Right renal cortex interstitium (tissue), 3 donors: ENCODE data around the gene KRTAP10-4. TPM values are rescaled to one million over a fixed set of nuclear protein-coding genes. Genes with fewer than 3 reads are reported as not detected.
"Not testable (repeated sequence)": the region's sequence is repeated elsewhere in the genome, so short reads cannot be mapped to it uniquely, and the experiment has no call there.

Source experiments
- DNase-seq, 3 donors: peaks; one replicate each; pipeline ENCODE4 v3.0.0-alpha.2; 2013; ENCODE audit warnings: low read depth in 3 of 3, low spot score in 2 of 3
- polyA plus RNA-seq, 3 donors: library from polyadenylated mRNA; unstranded; fragments of 120-200 nt; gene quantifications; one replicate each; pipeline ENCODE4 v1.2.1, GENCODE V29; 2013; ENCODE audit not compliant: insufficient read length in 3 of 3

KRTAP10-4 gene
- polyA plus RNA-seq, 3 donors = not detected

DNA sequence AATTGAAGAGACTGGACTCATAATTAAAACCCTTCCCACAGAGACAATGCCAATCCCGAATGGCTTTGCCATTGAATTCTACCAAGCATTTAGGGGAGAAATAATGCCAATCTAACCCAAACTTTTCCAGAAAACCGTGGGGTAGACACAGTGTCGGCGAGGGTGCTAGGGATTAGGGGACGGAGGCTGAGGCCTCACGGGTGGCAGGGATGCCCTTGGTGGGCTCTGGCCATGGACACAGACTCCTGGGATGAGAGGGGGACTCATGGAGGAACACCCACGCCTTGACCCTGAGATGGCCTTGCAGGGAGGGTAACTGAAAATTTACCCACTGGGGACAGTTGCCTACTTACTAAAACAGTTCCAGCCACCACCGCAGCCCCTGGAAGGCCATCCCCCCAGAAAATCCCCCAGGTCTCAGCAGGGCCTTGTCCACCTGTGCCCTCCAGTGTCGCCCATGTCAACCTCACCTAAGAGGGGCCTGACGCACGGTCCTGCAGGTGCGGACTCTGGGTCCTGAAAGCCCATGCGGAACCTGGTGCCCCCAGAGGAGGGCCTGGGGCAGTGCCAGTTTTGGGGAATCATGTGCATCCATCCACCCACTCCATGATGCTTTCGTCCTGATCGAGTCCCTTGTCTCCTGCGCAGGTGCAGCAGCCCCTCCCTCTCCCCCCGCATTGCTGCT, 5.0 kb downstream of the KRTAP10-4 start:
- DNase-seq = no peak

DNA sequence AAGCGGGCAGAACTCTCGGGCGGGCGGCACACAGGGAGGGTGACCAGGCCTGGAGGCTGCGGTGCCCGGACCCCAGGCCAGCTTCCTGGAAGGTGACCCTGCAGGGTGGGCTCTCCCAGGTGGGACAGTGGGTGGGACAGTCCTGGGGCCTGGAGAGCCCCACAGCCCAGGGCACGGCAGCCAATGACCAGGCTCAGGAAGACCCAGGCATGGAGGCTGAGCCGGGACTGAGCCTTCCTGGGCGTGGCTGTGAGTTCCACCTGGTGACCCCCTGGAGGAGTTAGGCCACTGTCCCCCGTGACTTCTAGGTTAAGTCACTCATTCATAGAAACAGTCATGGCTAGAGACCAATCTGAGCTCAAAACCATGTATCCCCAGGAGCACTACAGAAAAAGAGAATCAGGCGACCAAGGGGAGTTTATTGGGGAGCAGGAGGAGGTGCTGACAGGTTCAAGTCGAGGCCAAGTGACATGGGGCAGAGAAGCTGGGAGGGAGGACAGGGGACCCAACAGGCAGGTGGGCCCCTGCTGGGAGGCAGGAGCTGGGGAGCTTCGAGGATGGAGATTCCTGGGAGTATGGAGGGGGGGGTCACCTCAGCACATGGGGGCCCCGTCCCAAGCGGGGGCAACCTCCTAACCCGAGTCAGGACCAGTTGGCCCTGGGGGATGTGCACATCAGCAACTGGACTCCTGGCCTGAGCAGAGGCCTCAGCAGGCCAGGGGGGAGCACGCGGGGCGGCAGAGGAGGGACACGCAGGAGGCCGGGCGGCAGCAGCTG, 5.7 kb downstream of the KRTAP10-4 start:
- DNase-seq = no peak

DNA sequence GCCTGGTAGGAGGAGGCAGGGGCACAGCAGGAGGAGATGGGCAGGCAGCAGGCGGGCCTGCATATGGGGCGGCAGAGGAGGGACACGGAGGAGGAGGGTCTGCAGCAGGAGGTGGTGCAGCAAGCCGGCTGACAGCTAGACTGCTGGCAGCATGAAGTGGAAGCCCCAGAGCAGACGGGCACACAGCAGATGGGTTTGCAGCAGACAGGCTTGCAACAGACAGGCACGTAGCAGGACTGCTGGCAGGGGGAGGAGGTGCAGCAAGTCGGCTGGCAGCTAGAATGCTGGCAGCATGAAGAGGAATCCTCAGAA, 6.3 kb downstream of the KRTAP10-4 start:
- DNase-seq = no peak

DNA sequence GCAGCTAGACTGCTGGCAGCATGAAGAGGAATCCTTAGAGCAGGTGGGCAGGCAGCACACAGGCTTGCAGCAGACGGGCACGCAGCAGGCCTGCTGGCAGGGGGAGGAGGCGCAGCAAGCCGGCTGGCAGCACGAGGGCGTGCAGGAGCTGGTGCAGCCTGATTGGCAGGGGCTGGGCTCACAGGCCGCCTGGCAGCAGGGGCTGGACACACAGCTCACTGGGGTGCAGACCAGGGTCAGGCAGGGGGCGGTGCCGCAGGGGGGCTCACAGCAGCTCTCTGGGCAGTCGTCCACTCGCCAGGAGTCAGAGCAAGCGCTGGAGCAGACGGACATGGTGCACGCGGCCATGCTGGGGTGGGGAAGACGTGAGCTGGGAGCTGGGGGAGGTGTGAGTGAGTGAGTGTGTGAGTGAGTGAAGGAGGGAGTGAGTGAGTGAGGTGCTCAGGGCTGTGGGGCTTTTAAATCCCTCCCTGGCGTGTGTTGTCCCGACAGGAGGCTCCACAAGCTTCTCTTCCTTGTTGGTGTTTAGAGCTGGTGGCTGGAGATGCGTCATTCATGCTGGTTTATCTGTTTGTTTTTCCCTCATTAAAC, 6.8 kb downstream of the KRTAP10-4 start, which contains the start of gene KRTAP10-5:
Gene KRTAP10-5, minus strand, starts transcription at position 374 of the 591 bp plus-strand sequence. Its CDS starts 26 bp downstream, at position 348.
- not testable (repeated sequence) for DNase-seq

DNA sequence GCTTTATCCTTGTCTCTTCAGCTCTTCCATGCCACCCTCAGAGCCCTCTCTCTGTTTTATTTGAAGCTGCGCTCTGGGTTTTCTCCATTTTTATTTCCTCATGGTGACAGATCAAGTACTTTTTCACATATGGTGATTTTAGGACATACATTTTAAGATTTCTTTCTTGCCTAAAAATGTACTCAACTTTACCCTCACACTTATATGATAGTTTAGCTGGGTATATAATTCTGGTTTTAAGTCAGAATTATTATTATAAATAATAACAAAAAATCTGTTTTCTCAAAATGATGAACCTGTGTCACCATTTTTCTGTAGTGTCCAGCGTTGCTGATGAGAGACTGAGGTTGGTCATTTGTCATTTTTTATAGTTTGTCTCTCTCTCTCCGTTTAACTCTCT, 7.6 kb downstream of the KRTAP10-4 start:
- DNase-seq = no peak

DNA sequence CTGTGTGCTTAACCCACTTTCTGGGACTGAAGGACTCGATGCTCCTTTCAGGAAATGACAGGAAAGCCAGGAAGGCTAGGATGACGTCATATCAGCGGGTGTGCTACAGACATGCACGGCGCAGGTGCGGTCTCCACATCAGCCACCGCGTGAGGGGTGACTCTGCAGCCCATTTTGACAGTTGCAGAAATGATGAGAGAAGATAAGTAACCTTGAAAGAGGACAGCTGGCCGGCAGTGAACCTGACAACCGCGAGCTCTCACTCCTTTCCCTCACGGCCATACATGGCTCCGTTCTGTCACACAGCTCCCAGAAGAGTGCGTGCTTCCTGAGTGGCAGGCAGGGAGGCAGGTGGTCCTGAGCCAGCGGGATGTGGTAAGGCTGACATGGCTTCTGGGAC, 8.5 kb downstream of the KRTAP10-4 start:
- DNase-seq = no peak

DNA sequence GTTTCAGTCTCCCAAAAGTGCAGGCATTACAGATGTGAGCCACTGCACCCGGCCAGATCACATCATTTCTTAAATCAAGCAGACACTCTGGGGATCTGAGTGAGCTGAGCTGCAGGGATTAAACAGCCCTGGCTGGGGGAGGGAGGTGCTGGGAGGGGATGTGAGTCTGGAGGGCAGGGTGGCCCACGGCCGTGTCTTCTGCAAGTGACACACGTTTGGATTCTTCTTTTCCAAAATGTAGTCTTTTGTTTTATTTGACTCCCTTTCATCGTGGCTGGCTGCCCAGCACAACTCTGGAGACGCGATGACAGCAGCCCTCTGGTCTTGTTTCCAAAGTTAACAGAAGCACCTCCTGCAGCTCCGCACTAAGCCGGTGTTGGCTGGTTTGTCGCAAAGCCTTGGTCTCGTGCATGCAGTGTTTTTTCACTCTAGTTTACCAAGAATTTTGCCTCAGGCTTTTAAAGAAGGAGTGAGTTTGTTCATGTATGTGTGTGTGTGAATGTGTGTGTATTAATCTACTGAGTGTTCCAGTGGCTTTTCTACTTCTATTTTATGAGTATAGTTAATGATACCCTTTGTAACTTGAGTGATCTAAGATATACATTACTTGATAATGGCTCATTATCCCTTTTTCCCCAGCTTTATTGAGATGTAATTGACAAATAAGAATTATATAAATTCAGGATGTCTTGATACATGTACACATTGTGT, 9.7 kb downstream of the KRTAP10-4 start:
- no peak for DNase-seq

DNA sequence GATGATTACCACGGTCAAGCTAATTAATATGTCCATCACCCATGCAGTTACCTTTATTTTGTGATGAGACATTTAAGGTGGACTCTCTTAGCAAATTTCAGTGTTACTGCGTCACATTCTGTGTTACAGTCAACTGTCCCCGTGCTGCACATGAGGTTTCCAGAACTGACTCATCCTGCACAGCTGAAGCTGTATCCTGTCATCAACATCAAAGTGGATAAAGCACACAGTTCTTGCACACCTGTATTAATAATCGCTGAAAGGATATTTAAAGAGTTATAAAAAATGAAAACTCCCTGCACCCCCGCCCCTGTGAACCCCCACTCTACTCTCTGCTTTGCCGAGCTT, 10.2 kb downstream of the KRTAP10-4 start:
- DNase-seq = no peak

DNA sequence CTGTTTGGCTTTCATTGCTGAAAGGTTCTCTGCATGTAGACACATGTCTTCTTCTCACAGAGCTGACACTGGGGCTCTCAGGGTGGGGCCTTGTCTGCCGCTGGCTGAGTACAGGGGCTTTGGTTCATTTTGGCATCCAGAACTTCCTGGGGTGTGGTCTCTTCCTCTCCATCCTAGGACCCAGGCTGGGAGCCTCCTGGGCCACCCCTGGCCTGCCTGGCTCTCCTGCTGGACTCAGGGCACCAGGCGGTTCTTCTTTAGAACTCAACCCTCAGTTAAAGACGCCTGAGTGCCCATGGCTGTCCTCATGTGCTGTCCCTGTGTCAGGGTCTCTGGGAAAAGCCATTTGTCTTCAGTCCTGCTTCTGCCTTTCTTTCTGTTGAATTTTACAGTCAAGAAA, 12.4 kb downstream of the KRTAP10-4 start:
- DNase-seq = no peak

DNA sequence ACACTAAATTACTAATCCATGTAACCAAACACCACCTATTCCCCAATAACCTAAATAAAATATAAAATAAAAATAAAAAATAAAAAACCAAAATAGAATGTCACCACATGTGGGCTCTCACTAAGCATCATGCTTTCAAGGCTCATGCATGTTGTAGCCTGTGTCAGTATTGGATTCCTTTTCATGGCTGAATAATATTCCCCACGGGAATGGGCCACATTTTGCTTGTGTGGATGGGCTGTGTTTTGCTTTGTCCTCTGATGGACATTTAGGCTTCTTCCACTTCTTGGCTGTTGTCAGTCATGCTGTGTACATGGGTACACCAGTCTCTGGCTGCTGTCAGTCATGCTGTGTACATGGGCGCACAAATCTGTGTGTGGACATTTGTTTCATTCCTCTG, 15.6 kb downstream of the KRTAP10-4 start:
- no peak for DNase-seq

DNA sequence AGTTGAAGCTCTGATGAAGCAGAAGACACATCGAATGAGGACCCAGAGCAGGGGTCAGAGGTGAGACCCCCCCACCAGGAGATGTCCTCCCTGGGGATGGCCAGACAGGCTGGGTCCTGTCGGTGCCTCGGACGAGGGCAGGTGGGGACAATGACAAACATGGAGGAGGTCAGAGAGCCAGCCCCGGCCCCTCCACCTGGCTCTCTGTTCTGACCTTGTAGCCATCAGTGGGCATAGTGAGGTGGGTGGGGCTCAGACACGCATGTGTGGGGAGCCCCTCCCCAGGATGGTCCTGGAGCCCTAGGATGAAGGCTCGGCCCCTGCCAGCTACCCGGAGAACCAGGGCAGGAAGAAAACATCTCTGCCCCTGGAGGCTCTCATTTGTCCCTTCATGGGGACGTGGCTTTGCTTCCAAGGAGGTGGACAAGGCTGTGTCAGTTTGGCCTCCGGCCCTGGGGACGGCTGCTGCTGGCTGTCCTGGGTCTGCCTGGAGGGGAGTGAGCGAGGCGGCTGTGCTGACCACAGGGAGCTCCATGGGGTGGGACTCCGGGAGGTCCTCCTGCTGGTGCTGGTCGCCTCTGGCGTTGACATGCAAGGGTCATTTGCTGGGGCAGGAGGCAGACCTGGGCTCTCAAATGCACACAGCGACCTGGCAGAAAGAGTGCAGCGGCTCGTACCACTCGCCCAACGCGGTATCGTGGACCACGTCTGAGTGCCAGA, 16.2 kb downstream of the KRTAP10-4 start:
- no peak for DNase-seq

DNA sequence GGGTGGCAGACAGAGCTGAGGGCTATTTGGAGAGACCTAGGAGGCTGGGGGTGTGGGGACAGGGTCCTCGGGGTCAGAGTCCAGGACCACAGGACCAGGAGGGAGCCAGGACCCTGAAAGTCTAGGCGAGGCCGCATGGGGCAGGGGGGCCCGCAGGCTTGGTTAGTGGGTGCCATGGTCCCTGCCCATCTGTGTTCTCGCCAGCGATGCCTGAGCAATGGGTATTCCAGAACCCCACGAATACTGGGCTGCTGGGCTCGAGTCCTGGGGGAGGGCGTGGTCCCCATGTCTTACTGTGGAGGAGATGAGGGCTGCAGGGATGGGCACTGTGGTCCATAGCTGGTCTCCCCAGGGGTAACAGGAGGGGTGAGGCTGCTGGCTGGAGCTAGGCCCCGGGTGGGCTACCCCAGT, 16.8 kb downstream of the KRTAP10-4 start:
- no peak for DNase-seq

DNA sequence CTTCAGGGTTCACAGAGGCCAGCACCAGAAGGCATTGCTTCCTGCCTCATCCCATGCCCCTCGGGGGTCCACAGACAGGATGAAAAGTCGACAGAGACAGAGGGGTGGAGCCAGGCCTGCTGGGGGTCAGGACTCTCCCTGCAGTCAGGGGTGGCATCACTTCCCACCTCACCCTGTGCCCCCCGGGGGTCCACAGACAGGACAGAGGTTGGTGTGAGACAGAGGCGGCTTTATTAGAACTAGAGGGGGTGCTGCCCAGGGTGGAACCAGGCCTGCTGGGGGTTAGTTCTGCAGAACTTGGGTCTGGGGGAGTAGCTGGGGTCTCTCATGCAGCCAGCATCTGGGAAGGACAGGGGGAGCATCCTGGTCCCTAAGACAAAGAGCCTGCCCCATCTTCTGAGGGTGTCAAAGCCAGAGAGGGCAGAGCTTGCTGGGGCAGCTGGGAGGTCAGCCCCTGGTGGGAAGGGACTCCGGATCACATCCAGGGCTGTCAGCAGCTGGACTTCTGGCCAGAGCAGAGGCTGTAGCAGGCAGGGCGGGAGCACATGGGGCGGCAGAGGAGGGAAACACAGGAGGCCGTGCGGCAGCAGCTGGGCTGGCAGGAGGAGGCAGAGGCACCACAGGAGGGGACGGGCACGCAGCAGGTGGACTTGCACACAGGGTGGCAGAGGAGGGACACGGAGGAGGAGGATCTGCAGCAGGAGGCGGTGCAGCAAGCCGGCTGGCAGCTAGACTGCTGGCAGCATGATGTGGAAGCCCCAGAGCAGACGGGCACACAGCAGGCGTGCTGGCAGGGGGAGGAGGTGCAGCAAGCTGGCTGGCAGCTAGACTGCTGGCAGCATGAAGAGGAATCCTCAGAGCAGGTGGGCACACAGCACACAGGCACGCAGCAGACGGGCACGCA, 17.6 kb downstream of the KRTAP10-4 start:
- DNase-seq = not testable (repeated sequence)

DNA sequence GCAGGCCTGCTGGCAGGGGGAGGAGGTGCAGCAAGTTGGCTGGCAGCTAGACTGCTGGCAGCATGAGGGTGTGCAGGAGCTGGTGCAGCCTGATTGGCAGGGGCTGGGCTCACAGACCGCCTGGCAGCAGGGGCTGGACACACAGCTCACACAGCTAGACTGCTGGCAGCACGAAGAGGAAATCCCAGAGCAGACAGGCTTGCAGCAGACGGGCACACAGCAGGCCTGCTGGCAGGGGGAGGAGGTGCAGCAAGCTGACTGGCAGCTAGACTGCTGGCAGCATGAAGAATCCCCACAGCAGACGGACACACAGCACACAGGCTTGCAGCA, 18.2 kb downstream of the KRTAP10-4 start:
- not testable (repeated sequence) for DNase-seq

DNA sequence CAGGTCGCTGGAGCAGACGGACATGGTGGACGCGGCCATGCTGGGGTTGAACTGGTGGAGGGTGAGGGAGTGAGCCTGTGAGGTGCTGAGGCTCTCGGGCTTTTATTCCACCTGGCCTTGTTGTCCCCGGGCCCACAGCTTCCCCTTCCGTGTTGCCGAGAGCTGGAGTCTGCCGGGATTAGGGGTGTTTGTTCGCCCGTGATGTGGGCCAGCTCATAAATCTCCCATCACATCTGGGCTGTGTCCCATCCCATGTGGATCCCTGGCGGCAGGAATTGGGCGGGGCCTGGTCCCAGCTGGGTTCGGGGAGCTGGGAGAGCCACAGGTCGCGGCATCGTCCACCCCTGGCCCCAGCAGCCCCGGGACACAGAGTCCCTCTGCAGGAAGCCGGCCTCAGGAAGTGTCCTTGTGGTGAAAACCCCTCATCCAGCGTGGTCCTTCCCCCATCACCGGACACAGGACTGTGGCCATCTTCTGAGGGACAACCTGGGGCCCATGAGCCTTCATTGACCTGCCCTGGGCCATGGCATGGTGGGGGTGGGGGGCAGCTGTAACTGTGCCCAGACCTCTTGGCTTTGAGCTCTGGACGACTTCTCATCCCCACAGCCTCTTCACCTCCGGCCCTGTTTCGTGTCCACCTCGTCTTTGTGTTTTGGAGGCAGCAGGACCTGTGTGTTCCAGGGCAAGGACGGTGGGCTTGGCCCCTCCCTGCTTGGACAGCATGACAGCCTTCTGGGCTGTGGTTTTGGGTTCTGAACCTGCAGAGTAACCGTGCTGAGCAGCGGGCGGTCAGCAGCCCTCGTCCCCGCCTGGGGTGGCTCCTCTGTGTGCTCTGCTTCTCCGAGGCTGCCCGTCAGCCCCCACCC, 19.1 kb downstream of the KRTAP10-4 start, which contains the start of gene KRTAP10-6:
Gene KRTAP10-6, minus strand, starts transcription at position 60 of the 866 bp plus-strand sequence. Its CDS starts 21 bp downstream, at position 39.
- DNase-seq = no peak

DNA sequence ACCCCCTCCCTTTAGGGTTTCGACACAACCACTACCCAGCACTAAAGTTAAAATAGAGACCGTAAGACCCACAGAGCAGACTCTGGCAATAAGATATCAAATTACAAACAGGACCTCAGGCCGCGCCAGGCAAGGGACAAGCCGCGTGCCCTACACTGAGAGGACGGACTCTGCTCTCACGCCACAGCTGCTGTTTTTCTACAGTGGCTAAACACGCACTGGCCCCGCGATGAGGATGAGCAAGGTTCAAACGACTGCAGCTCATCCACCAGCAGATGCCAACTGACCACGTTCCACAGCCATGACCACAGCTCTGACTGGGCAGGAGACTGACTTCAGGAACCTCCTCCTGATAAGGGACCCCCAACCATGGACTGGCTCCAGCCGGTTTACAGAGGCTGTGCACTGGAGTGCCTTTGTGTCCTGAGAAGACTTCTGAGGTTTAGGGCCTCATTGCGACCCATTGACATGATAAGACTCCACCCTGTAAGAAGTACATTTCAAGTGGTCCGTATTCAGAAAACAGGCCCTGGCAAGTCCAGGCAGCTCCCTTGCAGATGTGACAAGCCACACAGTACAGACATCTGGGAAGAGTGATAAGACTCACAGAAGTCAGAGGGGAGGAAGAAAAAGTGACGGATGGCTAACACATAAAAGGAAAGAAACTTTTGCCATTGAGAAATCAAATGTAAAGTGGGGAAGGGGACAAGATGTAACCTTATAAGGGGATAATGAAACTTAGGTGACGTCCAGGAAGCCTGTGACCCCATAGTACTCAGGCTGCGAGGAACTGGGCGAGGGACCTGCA, 20.3 kb downstream of the KRTAP10-4 start:
- no peak for DNase-seq

DNA sequence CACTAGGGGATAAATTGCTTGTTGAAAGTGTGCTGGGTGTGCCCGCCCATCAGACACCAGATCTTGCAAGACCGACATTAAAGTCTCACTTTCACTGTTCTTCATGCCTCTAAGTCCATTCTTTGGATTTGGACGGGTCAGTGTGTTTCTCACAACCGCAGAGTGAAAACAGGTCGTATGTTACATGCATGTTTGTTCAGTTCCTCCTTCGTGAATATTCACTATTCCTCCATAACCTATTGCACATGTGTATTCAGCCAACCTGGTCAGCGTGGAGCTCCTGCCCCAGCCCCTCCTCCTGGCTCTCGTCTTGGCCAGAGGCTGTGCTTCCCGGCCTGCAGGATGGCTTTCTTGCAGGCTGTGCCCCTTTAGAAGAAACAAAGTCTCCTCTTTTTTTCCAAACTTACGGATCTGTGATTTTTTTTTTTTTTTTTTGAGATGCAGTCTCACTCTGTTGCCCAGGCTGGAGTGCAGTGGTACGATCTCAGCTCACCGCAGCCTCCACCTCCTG, 20.9 kb downstream of the KRTAP10-4 start:
- no peak for DNase-seq

DNA sequence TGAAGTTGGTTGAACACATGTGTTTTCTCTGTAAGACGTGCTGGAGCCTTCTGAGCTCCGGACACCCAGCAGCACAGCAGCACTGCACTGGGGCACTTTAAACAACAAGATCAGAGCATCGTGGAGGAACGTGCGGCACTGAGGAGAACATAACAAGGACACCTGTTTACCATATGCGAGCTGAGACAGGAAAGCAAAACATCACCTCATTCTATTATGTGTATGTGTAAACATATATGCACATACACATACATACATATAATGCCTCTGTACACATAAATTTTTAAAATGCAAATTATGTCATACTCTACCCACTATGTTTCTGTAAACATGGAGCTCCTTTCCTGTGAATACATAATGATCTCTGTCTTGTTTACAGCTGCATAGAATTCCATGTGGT, 22.0 kb downstream of the KRTAP10-4 start:
- DNase-seq = no peak
